Omental fat pad (tissue), 4 donors: ENCODE data around the gene NTRK3. TPM values are rescaled to one million over a fixed set of nuclear protein-coding genes. Genes with fewer than 3 reads are reported as not detected.

Experiments used
- ATAC-seq: fragments of 150-250 bp; one replicate; pipeline ENCODE4 v1.9.1; 2016; ENCODE audit warnings: mild to moderate bottlenecking, moderate library complexity; ENCODE audit not compliant: low FRiP score
- DNase-seq: peaks from one replicate; pipeline ENCODE4 v3.0.0-alpha.2; 2019; ENCODE audit warnings: low spot score
- total RNA-seq, 4 donors: library from RNA; depleted of rRNA; stranded (reverse); fragments of >200 nt; gene quantifications; one replicate each; pipeline ENCODE4 v1.1.0, GENCODE V29; 2016
- TF ChIP-seq, protein P1 (sequence below), 3 donors: fragments of 450-650 bp; IDR thresholded peaks; one replicate each; pipeline ENCODE4 v1.5.1; 2016 to 2017; ENCODE audit warnings: antibody characterized with exemption in 3 of 3, mild to moderate bottlenecking in 3 of 3, moderate library complexity in 2 of 3

The NTRK3 gene
- total RNA-seq, 4 donors from 2014 or later: 0.75 to 5.2 (median 3.6) TPM

DNA sequence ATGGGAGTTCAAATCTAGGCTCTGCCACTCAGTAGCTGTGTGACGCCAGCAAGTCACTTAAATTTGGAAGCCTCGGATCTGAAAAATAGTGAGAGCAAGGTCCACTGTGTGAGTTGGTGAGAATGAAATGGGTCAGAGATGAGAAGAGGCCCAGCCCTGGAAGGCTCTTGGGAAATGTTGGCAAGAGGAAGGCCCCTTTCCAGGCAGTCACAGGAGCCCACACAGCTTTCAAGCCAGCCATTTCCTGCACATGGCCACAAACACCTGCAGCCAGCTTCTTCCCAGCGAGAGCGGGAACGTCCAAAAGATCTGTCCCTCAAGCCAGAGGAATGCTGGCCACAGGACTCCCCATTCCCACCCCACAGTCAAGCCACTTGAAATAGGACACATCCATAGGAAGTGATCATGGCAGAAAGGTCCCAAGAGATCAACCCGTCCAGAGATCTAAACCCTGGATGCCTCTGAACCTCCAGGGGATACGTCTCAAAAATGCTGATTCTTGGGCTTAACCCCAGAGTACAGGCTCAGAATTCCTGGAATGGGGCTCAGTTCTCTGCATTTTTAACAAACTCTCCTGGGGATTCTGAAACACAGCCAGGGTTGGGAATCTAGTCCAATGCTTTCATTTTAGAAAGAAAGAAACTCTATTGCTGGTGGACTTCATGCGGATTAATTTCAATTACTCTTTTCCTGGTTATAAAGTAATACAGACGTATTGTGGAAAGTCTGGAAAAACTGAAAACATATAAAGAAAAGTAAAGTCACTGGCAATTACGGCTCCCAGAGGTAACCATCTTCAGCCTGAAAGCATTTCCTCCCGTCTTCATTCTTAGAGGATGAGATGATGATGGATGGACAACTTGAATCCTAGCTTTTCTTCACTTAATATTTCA is 35.9 kb downstream of the NTRK3 start:
- TF ChIP-seq, protein P1, sequence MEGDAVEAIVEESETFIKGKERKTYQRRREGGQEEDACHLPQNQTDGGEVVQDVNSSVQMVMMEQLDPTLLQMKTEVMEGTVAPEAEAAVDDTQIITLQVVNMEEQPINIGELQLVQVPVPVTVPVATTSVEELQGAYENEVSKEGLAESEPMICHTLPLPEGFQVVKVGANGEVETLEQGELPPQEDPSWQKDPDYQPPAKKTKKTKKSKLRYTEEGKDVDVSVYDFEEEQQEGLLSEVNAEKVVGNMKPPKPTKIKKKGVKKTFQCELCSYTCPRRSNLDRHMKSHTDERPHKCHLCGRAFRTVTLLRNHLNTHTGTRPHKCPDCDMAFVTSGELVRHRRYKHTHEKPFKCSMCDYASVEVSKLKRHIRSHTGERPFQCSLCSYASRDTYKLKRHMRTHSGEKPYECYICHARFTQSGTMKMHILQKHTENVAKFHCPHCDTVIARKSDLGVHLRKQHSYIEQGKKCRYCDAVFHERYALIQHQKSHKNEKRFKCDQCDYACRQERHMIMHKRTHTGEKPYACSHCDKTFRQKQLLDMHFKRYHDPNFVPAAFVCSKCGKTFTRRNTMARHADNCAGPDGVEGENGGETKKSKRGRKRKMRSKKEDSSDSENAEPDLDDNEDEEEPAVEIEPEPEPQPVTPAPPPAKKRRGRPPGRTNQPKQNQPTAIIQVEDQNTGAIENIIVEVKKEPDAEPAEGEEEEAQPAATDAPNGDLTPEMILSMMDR (IDR thresholded peaks at IDR 0.05): no peak
- DNase-seq (no peak), ATAC-seq (no peak)

- TF ChIP-seq, protein P1 (IDR thresholded peaks at IDR 0.05): no peak
- ATAC-seq: no peak
- no peak for DNase-seq
These were observed 36.9 kb downstream of the NTRK3 start for GRCh38 chr15:88219623-88220022.

DNA sequence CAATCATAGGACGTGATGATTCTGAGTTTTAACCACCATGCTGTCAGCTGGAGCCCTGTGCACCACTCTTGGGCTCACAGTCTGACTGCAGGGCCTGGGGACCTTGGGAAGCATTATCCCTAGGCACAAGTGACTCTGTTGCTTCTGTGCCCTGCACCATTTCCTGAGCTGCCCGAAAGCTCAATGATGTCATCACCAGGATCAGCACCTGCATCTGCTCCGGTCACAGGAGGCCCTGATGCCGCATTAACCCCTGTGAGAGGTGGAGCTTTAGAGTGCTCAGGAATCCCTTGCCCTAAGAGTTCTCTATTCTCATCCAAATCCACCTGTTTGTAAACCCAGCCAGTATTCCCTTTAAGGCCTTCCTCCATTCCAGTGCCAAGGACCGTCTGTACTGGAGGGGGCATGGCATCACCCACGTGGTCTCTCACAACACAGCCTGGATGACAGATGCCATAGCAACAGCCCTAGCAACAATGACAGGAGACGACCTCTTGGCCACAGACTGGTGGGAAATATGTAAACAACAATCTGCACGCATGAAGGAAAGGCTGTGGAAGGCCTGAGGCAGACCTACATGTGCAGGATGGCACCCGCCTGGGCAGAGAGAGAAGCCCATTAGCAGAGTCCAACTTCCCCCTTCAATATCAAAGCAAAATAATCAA is 37.9 kb downstream of the NTRK3 start:
- TF ChIP-seq, protein P1 (IDR thresholded peaks at IDR 0.05): no peak
- ATAC-seq (no peak), DNase-seq (no peak)

- DNase-seq (no peak), ATAC-seq (no peak)
- TF ChIP-seq, protein P1 (IDR thresholded peaks at IDR 0.05): no peak
These were observed 41.4 kb downstream of the NTRK3 start for GRCh38 chr15:88215066-88215648.

DNA sequence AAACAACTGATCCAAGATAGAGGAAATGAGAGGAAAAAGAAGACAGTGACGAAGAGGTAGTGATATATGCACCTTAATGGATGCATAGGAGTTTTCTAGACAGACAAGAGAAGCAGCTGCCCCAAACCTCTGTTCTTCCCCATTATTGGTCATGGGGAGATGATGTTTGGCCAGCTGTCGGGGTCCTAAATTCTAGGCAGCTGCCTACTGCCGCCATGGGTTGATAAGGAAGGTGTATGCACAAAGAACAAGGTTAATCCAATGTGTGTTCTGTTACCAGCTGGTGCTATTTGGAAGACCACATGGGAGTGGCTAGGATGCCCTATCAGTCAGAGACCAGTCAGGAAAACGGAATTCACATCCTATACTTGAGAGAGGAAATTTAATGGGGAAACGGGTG is 47.4 kb downstream of the NTRK3 start:
- no peak for DNase-seq
- ATAC-seq: no peak
- TF ChIP-seq, protein P1 (IDR thresholded peaks at IDR 0.05): no peak

DNA sequence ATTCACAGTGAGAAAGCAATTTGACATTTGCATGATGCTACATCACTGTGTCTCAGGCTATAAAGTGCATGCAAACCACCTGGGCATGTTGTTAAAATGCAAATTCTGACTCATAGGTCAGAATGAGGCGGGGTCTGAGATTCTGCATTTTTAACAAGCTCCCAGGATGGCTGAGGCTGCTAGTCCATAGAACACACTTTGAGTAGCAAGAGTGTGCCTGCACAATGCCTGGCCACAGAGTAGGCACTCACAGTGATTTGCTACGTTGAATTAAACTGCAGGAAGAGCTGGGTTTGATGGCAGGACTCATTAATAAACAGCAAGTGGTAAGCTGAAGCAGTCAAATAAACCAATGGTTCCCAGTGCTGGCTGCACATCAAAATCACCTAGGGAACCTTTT is 48.1 kb downstream of the NTRK3 start:
- ATAC-seq (no peak), DNase-seq (no peak)
- TF ChIP-seq, protein P1 (IDR thresholded peaks at IDR 0.05): no peak
